GM12864 (cell line): ENCODE results near the gene C2CD4D.

ENCODE experiments used
- DNase-seq: peaks from one replicate; pipeline ENCODE4 v3.0.0-alpha.2; 2011; ENCODE audit warnings: low read depth
- H3K4me3 ChIP-seq: 2 replicates; pipeline ENCODE4 v1.5.1; 2011; ENCODE audit warnings: mild to moderate bottlenecking, low read depth, low read length, control low read depth
- TF ChIP-seq, protein P1 (sequence below): IDR thresholded peaks from 2 replicates; pipeline ENCODE4 v1.5.1; 2011; ENCODE audit warnings: low read depth, mild to moderate bottlenecking, moderate library complexity, low read length, control low read depth, inconsistent platforms; ENCODE audit errors: missing control alignments

C2CD4D gene

DNA sequence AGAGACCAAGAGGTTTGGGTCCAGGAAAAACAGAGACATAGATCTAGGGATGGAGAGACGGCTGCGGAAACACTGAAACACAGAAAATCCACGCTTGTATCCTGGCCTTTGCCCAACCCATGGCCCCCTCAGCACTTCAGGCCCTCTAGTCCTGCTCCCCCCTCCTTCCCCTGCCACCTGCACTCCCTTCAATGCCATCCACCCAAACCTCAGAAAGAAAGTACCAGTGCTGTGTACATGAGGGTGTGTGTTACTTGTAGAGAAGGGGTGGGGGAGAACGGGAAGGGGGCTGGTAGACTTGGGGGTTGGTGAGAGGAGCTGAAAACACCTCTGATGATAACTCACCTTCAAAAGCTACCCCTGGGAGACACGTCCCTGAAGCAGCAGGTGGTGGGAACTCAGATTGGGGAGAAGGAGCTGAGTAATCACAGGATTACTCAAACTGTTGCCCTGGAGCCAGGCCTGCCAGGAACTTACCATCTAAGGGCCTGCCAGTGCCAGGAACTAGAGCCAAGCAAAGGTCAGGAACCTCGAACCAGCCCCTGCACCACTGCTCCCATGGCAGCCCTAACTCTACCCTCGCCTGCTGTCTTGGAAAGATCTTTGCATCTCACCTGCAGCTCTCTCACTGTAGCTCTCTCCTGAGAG, 19.5 kb downstream of the C2CD4D start:
- TF ChIP-seq, protein P1, sequence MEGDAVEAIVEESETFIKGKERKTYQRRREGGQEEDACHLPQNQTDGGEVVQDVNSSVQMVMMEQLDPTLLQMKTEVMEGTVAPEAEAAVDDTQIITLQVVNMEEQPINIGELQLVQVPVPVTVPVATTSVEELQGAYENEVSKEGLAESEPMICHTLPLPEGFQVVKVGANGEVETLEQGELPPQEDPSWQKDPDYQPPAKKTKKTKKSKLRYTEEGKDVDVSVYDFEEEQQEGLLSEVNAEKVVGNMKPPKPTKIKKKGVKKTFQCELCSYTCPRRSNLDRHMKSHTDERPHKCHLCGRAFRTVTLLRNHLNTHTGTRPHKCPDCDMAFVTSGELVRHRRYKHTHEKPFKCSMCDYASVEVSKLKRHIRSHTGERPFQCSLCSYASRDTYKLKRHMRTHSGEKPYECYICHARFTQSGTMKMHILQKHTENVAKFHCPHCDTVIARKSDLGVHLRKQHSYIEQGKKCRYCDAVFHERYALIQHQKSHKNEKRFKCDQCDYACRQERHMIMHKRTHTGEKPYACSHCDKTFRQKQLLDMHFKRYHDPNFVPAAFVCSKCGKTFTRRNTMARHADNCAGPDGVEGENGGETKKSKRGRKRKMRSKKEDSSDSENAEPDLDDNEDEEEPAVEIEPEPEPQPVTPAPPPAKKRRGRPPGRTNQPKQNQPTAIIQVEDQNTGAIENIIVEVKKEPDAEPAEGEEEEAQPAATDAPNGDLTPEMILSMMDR, result no peak
- no peak overlapping the region for H3K4me3 ChIP-seq
- DNase-seq, result no peak

DNA sequence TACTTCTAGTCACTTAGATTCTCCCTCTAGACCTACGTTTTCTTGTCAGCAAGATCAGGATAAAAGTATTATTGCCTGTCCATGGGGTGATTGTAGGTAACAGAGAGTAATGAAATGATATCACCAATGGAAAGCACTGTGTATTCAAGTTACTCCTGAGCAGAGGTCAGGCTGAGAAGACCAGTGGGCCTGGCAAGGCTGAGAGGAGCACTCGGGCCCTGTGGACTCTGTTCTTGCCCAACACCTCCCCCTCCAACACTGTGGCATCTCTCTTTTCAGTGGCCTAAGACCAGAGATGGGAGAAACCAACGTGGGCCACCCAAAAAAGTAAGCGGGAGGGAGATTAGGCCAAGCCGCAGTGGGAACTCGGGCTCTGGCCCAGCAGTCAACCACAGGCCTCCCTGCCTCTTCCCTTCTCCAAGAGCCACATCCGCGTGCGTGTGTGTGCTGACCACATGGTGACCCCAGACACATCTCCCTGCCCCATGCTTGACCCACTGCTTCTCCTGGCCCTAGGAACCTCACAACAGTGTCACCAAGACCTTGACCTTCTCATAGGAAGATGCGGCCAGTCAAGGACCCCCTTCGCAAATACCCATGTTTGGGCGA, 20.3 kb downstream of the C2CD4D start:
- no peak for DNase-seq
- no peak overlapping the region for H3K4me3 ChIP-seq
- TF ChIP-seq, protein P1, result no peak

DNA sequence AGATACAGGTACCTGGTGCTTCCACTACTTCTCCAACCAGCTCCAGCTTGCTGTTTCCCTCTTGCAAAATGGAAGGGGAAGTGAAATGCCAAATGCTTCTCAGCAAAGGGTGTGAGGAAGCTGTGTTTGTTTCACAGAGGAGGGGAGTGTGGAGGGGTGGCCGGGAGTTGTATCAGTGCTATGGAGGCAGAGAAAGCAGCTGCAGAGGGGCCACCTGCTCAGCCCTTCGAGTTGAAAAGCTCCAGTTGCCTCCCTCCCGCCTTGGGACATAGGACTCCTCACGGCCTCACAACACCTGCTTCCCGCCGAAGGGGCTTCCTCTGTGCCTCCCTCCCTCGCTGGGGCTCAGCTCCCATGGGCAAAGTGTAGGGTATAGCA, 22.3 kb downstream of the C2CD4D start:
- no peak for DNase-seq
- no peak overlapping the region for H3K4me3 ChIP-seq
- TF ChIP-seq, protein P1, result no peak

DNA sequence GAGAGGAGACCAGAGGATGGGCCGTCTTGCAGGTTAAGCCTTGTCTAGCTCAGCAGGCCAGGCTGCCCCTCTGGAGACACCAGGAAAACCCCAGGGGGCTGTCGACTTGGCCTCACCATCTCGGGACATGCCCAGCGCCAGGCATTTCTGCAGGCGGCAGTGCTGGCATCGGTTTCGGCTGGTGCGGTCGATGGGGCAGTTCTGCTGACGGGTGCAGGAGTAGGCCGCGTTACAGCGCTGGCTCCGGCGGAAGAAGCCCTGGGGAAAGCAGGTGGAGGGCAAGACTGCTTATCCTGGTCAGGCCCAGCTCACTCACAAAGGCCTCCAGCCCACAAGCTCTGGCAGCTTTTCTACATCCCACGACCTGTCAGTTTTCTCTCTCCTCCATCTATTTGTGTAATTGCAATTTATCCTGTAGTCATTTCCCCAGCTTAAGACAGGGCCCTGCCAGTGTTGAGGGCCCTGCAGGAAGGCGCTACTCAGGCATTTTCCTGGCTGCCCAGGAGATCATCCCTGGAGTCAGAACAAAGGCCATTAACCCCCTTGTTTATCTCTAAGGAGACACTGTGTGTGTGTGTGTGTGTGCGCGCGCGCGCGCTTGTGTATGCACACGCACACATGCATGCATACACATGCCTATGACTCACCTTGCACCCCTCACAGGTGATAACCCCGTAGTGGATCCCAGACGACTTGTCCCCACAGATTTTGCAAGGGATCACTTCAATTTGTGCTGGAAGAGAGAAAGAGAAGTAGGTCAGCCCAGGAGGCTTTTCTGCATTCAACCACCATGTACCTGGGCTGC, 22.9 kb downstream of the C2CD4D start:
- no peak overlapping the region for H3K4me3 ChIP-seq
- no peak for DNase-seq
- TF ChIP-seq, protein P1, result no peak

DNA sequence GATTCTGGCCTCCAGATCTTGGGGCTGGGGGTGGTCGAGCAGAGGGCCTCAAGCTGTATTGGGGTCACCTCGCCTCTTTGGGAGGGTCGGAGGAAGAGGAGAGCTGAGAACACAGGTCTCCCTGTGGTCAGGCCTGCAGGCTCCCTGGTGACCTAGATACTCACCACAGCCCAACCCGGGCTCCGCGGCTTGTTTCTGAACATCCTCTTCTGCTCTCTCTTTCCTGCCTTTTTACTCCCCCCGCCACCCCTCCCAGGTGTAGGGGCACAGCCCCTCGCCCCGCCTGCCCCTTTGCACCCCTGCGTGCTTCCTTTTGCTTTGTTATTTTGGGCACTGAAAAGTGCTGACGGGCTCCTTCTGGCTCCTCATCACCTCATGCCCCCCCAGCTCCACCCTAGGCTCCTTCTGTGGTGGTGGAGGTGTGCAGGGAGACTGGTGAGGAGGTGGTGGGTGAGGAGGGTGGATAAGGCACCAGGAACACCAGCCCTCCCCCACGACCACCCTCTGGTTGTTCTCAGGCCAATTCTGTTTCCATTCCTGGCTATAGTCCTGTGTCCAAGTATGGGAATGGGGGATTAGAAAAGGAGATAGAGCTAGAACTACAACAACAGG, 23.8 kb downstream of the C2CD4D start:
- no peak overlapping the region for H3K4me3 ChIP-seq
- TF ChIP-seq, protein P1, result no peak
- DNase-seq, result no peak

DNA sequence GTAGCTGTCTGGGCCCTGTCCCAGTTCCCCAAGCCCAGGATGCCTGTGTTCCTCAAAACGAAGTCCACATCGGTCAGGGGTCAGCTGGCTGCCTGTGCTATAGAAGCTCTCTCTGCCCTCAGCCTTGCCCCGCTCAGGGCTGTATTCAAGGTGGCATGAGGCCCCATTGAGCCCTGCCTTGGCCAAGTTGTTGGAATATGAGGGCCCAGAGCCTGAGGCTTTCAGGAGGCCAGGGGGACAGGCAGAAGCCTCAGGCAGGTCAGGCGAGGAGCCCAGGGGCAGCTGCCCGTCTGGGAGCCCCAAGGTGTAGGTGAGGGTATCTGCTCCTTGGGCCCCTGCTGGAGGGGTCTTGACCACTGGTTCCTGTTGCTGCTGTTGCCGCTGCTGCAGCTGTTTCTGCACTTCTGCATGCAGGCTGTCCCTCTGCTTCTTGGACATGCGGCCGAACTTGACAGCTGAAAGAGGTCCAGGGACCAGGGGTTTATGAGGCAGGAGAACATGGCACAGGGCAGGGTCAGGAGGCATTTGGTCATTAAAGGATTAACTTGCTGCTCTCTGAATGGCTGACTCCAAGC, 24.6 kb downstream of the C2CD4D start:
- H3K4me3 ChIP-seq, result no peak overlapping the region
- TF ChIP-seq, protein P1, result no peak
- no peak for DNase-seq
